ENCODE results near the gene PYY. TPM values are rescaled to one million over a fixed set of nuclear protein-coding genes. Genes with fewer than 3 reads are reported as not detected.
"Not testable (repeated sequence)": the region's sequence is repeated elsewhere in the genome, so short reads cannot be mapped to it uniquely, and the experiment has no call there.

Gene PYY
- polyA plus RNA-seq, 1 donor, result 36.2 TPM

DNA sequence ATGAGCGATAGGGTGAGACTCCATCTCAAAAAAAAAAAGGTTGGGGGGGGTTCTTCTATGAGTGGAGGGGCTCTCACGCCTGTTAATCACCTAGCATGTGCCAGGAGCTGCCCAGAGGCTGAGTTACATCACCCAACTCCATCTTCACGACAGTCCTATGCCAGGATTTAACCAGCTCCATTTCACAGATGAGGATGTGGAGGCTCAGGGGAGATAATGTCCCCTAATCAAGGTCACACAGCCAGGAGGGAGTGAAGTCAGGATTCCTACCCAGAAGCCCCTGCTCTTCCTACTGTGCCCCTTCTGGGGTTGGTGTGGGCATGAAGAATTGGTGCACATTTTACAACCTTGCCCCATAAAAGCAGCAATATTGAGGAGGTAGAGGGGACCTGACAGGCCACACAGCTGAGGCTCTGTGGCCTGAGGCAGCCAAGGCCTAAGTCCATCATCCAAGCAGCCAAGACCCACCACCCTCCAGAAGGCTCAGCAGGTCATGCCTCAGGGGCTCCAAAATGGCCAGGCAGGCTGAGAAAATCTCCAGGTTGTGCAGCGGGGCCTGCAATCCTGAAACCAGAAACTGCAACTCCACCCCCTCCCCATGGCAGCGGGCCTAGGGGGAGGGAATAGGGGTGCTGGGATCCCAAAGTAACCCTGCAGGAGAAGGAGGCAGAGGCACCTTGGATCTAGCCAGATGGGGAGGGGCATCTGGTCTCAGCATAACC, 18.4 kb downstream of the PYY start:
- Histone ChIP-seq H3K4me1 (ENCODE audit: control insufficient read depth, insufficient read depth, low read length) (peaks cover 10% of the 10 kb centered on the region), H3K9me3 (ENCODE audit: control insufficient read depth, low read depth, low read length) (peaks cover 7% of the 10 kb centered on the region)

DNA sequence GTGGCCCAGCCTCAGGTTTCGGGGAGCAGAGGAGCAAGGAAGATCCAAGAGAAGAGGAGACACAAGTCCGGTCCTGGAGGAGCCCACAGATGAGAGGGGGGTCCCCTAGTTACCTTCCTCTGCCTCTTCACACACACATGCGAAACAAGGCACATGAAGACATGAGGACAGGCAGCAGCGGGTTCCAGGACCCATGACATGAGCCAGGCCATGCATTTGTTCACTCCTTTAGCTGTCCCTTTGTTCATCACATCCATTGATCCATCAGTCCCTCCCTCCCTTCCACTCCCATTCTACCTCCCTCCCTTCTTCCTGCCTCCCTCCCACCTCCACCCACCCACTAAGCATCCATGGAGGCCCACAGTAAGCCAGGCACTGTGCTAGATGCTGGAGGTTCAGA, 20.8 kb downstream of the PYY start:
- Histone ChIP-seq H3K9me3 (ENCODE audit: control insufficient read depth, low read depth, low read length) (no peaks in the 10 kb centered on the region), H3K27ac (ENCODE audit: low read length) (no peak overlapping the region), H3K36me3 (ENCODE audit: control insufficient read depth, insufficient read depth, low read length) (no peaks in the 10 kb centered on the region), H3K4me1 (ENCODE audit: control insufficient read depth, insufficient read depth, low read length) (peaks cover 30% of the 10 kb centered on the region), H3K4me3 (ENCODE audit: low read length) (no peak overlapping the region), H3K27me3 (ENCODE audit: control insufficient read depth, insufficient read depth, low read length) (peaks cover under 1% of the 10 kb centered on the region)
- no peak for DNase-seq
- WGBS (ENCODE audit: insufficient coverage, low lambda C conversion rate), result no CpG with 5 or more reads among the region's 4 CpGs

More for the DNA sequence above, 18.4 kb downstream of the PYY start:
- peaks cover 13% of the 10 kb centered on the region for H3K27me3 ChIP-seq (ENCODE audit: control insufficient read depth, insufficient read depth, low read length)
- H3K4me3 ChIP-seq (ENCODE audit: low read length), result no peak overlapping the region
- no peaks in the 10 kb centered on the region for H3K36me3 ChIP-seq (ENCODE audit: control insufficient read depth, insufficient read depth, low read length)
- H3K27ac ChIP-seq (ENCODE audit: low read length), result no peak overlapping the region
- WGBS (ENCODE audit: insufficient coverage, low lambda C conversion rate), result no CpG with 5 or more reads among the region's 5 CpGs
- DNase-seq, result no peak

DNA sequence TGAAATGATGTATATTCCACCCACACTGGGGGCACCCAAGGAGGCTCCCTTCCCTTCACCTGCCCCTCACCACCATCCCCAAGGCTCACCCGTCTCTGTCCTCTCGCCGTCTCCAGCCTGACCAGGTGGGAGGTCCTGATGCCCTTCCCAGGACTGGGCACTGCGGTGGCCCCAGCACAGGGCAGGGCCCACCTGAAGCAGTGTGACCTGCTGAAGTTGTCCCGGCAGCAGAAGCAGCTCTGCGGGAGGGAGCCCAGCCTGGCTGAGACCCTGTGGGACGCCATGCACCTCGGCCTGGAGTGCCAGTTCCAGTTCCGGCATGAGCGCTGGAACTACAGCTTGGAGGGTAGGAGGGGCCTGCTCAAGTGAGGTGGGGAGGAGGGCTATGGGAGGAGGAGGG, 21.4 kb downstream of the PYY start:
- Histone ChIP-seq H3K36me3 (ENCODE audit: control insufficient read depth, insufficient read depth, low read length) (no peaks in the 10 kb centered on the region), H3K4me1 (ENCODE audit: control insufficient read depth, insufficient read depth, low read length) (peaks cover 36% of the 10 kb centered on the region), H3K27me3 (ENCODE audit: control insufficient read depth, insufficient read depth, low read length) (no peaks in the 10 kb centered on the region), H3K4me3 (ENCODE audit: low read length) (no peak overlapping the region), H3K27ac (ENCODE audit: low read length) (no peak overlapping the region), H3K9me3 (ENCODE audit: control insufficient read depth, low read depth, low read length) (no peaks in the 10 kb centered on the region)
- WGBS (ENCODE audit: insufficient coverage, low lambda C conversion rate), result no CpG with 5 or more reads among the region's 10 CpGs
- DNase-seq, result no peak

DNA sequence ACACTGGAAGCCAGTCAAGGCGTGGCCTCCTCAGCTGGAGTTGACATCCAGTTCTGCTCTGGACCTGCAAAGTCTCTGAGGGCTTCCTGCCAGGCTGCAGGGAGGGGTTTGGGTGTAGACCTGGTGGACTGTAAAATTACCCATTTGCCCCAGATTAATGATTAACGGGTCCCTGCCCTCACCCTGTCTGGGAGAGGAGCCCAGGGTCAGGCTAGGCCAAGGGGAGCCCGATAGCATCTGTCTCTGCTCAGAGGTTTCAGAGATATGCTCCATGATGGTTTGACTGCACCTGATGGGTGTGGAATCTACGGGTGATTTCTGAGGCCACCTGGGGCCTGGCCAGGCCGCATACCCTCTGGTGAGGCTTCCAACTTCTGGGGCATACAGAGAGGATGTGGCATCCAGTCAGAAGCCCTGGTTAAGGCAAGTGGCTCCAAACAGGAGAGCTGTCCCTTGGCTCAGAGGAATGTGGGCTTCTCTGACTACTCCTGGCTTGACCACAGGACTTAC, 22.6 kb downstream of the PYY start:
- Histone ChIP-seq H3K4me3 (ENCODE audit: low read length) (no peak overlapping the region), H3K27me3 (ENCODE audit: control insufficient read depth, insufficient read depth, low read length) (peaks cover 7% of the 10 kb centered on the region), H3K27ac (ENCODE audit: low read length) (peak overlapping the region; percentile 33), H3K4me1 (ENCODE audit: control insufficient read depth, insufficient read depth, low read length) (peaks cover 44% of the 10 kb centered on the region), H3K9me3 (ENCODE audit: control insufficient read depth, low read depth, low read length) (no peaks in the 10 kb centered on the region), H3K36me3 (ENCODE audit: control insufficient read depth, insufficient read depth, low read length) (no peaks in the 10 kb centered on the region)
- peak; percentile 84 to 91 for DNase-seq
- WGBS (ENCODE audit: insufficient coverage, low lambda C conversion rate), result no CpG with 5 or more reads among the region's 5 CpGs

DNA sequence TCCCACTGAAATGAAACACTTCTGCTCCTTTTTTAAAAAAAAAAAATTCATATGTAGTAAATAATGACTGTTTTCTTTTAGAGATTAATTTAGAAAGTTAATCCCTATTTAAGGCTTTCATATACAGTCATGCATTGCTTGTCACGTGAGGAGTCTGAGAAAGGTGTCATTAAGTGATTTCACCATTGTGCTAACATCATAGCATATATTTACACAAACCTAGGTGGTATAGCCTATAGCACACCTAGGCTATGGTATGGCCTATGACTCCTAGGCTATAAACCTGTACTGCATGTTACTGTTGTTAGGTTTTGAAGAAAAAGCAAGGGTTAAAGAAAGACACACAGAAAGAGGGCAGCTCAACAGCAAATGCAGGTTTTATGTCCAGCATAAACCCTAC, 25.1 kb downstream of the PYY start:
- H3K4me1 ChIP-seq (ENCODE audit: control insufficient read depth, insufficient read depth, low read length), result peaks cover 66% of the 10 kb centered on the region
- peak overlapping the region; percentile 78 for H3K27ac ChIP-seq (ENCODE audit: low read length)
- H3K27me3 ChIP-seq (ENCODE audit: control insufficient read depth, insufficient read depth, low read length), result peaks cover 7% of the 10 kb centered on the region
- H3K4me3 ChIP-seq (ENCODE audit: low read length), result no peak overlapping the region
- H3K36me3 ChIP-seq (ENCODE audit: control insufficient read depth, insufficient read depth, low read length), result no peaks in the 10 kb centered on the region
- H3K9me3 ChIP-seq (ENCODE audit: control insufficient read depth, low read depth, low read length), result no peaks in the 10 kb centered on the region
- no CpG with 5 or more reads among the region's 1 CpG for WGBS (ENCODE audit: insufficient coverage, low lambda C conversion rate)
- DNase-seq, result peak; percentile 64 to 83

DNA sequence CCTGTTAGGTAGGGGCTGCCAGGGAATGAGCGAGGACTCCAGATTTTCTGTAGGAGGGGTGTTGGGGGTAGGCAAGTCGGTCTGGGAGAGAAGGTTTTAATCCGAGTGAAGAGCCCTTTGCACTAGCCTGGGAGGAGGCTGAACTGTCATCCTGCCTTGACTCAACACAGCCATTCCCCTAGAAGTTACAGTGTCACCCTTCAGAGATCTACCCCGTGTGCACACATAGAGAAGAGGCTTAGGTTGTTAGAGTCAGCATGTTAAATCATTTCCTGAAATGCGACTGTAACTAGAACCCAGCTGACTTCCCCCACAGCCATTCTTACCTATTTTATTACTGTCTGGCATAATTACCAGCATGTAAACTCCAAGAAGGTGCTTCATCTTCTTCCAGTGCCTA, 25.8 kb downstream of the PYY start:
- not testable (repeated sequence) for H3K9me3 ChIP-seq (ENCODE audit: control insufficient read depth, low read depth, low read length); H3K27me3 ChIP-seq (ENCODE audit: control insufficient read depth, insufficient read depth, low read length); H3K36me3 ChIP-seq (ENCODE audit: control insufficient read depth, insufficient read depth, low read length)
- Histone ChIP-seq H3K4me1 (ENCODE audit: control insufficient read depth, insufficient read depth, low read length) (peaks cover 71% of the 10 kb centered on the region), H3K27ac (ENCODE audit: low read length) (peak overlapping the region; percentile 78), H3K4me3 (ENCODE audit: low read length) (peak overlapping the region; percentile 43)
- WGBS (ENCODE audit: insufficient coverage, low lambda C conversion rate), result no CpG with 5 or more reads among the region's 5 CpGs
- DNase-seq, result peak in 1 of 2 donors; percentile 57

DNA sequence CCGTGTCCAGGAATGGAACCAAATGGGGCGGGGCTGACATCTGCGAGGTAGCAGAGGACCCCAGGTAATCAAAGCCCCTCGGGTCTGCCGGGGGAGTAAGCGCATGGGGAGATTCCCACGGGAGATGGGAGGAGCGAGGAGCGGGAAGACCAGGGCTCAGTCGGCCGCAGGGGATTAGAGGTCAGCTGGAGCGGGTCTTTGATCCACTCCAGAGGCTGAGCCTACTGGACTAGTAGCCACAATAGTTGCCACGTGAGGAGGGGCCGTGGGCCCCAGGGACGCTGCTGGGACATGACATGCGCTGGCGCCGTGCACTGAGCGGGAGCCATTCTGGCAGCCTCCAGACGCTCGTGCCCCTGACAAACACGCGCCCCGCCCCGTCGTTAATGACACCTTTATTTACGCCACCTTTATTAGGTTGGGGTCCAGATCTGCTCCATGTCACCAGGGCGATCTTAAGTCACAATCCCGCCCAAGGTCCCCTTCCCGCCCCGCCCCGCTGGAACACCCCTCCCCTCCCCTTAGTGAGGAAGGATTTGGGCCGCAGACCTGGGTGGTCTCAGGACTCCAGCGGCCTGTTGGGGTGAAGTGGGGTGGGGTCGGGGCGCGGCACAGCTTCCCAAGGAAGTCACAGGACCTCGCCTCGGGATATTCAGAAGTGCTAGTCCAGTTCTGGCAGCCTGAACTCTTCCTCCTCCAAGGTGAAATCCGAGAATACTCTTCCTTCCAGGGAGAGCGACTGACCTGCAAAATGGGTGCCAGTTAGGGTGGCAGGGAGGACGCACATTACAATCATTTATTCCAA, 26.5 kb downstream of the PYY start:
- peaks cover 7% of the 10 kb centered on the region for H3K27me3 ChIP-seq (ENCODE audit: control insufficient read depth, insufficient read depth, low read length)
- peaks cover 71% of the 10 kb centered on the region for H3K4me1 ChIP-seq (ENCODE audit: control insufficient read depth, insufficient read depth, low read length)
- H3K4me3 ChIP-seq (ENCODE audit: low read length), result peak overlapping the region; percentile 43
- H3K9me3 ChIP-seq (ENCODE audit: control insufficient read depth, low read depth, low read length), result no peaks in the 10 kb centered on the region
- peak; percentile 72 to 85 for DNase-seq
- H3K27ac ChIP-seq (ENCODE audit: low read length), result peak overlapping the region; percentile 78
- no CpG with 5 or more reads among the region's 42 CpGs for WGBS (ENCODE audit: insufficient coverage, low lambda C conversion rate)
- H3K36me3 ChIP-seq (ENCODE audit: control insufficient read depth, insufficient read depth, low read length), result no peaks in the 10 kb centered on the region

DNA sequence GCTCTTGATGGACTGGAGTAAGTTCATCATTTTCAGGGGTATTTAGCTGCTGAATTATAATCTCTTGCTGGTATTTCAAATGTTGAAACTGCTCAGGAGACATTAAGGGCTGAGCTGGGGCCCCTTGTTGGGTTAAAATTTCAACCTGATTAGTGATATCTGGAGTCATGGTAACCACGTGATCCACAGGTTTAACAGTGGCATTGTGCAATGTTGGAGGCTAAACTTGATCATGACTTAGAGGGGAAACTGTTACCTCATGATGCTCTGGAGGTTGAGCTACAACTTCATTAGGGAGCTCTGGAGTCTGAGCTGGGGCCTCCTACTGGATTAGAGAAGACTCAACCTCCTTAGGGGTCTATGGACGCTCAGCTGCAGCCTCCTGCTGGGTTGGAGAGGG, 29.2 kb downstream of the PYY start:
- H3K27me3 ChIP-seq (ENCODE audit: control insufficient read depth, insufficient read depth, low read length), result peaks cover 7% of the 10 kb centered on the region
- no peak overlapping the region for H3K4me3 ChIP-seq (ENCODE audit: low read length)
- no CpG with 5 or more reads among the region's 2 CpGs for WGBS (ENCODE audit: insufficient coverage, low lambda C conversion rate)

DNA sequence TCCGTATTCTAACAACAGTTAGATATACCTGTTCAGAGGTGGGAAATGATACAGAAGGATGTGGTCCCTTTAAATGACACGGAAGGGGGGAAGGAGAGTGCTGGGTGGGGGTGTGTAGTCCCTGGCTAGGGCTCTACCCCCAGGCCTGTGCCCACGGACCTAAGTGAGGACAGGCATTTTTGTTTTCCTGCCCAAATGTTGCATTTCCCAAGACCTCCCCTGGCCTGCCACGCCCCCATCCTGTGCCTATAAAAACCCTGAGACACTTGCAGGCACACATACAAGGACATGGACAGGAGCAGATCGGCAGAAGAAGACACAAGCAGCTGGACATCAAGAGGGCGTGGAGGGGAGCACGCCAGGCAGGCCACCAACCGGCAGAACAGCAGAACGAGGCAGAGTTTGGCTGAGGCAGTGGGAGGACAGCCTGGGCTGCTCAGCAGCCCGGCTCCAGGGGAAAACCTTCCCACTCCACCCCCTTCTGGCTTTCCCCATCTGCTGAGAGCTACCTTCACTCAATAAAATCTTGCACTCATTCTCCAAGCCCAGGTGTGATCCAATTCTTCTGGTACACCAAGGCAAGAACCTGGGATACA, 33.1 kb downstream of the PYY start:
- no peaks in the 10 kb centered on the region for H3K36me3 ChIP-seq (ENCODE audit: control insufficient read depth, insufficient read depth, low read length)
- H3K4me1 ChIP-seq (ENCODE audit: control insufficient read depth, insufficient read depth, low read length), result peaks cover 38% of the 10 kb centered on the region
- H3K4me3 ChIP-seq (ENCODE audit: low read length), result no peak overlapping the region
- DNase-seq, result no peak
- no peaks in the 10 kb centered on the region for H3K9me3 ChIP-seq (ENCODE audit: control insufficient read depth, low read depth, low read length)
- H3K27me3 ChIP-seq (ENCODE audit: control insufficient read depth, insufficient read depth, low read length), result peaks cover 12% of the 10 kb centered on the region
- H3K27ac ChIP-seq (ENCODE audit: low read length), result no peak overlapping the region
- no CpG with 5 or more reads among the region's 10 CpGs for WGBS (ENCODE audit: insufficient coverage, low lambda C conversion rate)

More for the DNA sequence above, 29.2 kb downstream of the PYY start:
- no peaks in the 10 kb centered on the region for H3K9me3 ChIP-seq (ENCODE audit: control insufficient read depth, low read depth, low read length)
- H3K4me1 ChIP-seq (ENCODE audit: control insufficient read depth, insufficient read depth, low read length), result peaks cover 53% of the 10 kb centered on the region
- H3K36me3 ChIP-seq (ENCODE audit: control insufficient read depth, insufficient read depth, low read length), result no peaks in the 10 kb centered on the region
- peak; percentile 75 to 90 for DNase-seq
- peak overlapping the region; percentile 71 for H3K27ac ChIP-seq (ENCODE audit: low read length)

DNA sequence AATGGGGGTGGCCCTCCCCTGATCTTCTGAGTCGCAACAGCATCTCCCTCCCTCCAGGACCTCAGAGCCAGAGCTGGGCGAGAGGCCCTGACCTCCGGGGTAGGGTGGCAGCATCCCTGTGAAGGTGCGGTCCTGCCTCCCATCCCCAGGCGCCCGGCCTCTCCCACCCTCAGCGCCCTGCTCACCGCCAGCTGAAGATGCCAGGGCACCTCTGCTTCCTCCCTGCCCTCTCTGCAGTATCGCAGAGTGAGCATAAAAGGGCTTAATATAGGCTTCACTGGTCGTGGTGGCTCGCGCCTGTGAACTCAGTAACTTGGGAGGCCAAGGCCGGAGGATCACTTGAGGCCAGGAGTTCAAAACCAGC, 35.7 kb downstream of the PYY start:
- Histone ChIP-seq H3K27ac (ENCODE audit: low read length) (no peak overlapping the region), H3K9me3 (ENCODE audit: control insufficient read depth, low read depth, low read length) (no peaks in the 10 kb centered on the region), H3K4me3 (ENCODE audit: low read length) (no peak overlapping the region), H3K27me3 (ENCODE audit: control insufficient read depth, insufficient read depth, low read length) (peaks cover 15% of the 10 kb centered on the region), H3K4me1 (ENCODE audit: control insufficient read depth, insufficient read depth, low read length) (peaks cover 15% of the 10 kb centered on the region), H3K36me3 (ENCODE audit: control insufficient read depth, insufficient read depth, low read length) (no peaks in the 10 kb centered on the region)
- DNase-seq, result no peak
- WGBS (ENCODE audit: insufficient coverage, low lambda C conversion rate), result no CpG with 5 or more reads among the region's 13 CpGs
